Gastrocnemius medialis (tissue), 4 donors: Measurements from ENCODE around the gene CEP170B. TPM values are rescaled to one million over a fixed set of nuclear protein-coding genes. Genes with fewer than 3 reads are reported as not detected.
"Not testable (repeated sequence)": the region's sequence is repeated elsewhere in the genome, so short reads cannot be mapped to it uniquely, and the experiment has no call there.

Experiments
- ATAC-seq, 2 donors: fragments of 150-250 bp; one replicate each; pipeline ENCODE4 v1.9.1; 2016
- DNase-seq, 2 donors: peaks; one replicate each; pipeline ENCODE4 v3.0.0-alpha.2; 2019
- H3K27ac ChIP-seq, 4 donors: fragments of 200-600 bp; sonication (generic); 1 replicate in 1 of 4; 2 replicates in 3 of 4; pipeline ENCODE4 v1.5.1; 2016 to 2018; ENCODE audit warnings: mild to moderate bottlenecking in 2 of 4, moderate library complexity in 1 of 4
- H3K27me3 ChIP-seq, 3 donors: fragments of 200-600 bp; sonication (generic) in 2 of 3; 1 replicate in 1 of 3; 2 replicates in 2 of 3; pipeline versions ENCODE4 v1.5.1 to v1.6.0; 2016 to 2019; ENCODE audit warnings: mild to moderate bottlenecking in 1 of 3, moderate library complexity in 1 of 3
- H3K36me3 ChIP-seq, 2 donors: fragments of 200-600 bp; sonication (generic) in 1 of 2; one replicate each; pipeline ENCODE4 v1.5.1; 2017 to 2018
- H3K4me1 ChIP-seq, 2 donors: fragments of 200-600 bp; sonication (generic) in 1 of 2; one replicate each; pipeline ENCODE4 v1.5.1; 2016 to 2017; ENCODE audit warnings: mild to moderate bottlenecking in 2 of 2
- H3K4me3 ChIP-seq, 4 donors: fragments of 200-600 bp; sonication (generic) in 3 of 4; 1 replicate in 1 of 4; 2 replicates in 3 of 4; pipeline ENCODE4 v1.5.1; 2016 to 2019; ENCODE audit warnings: mild to moderate bottlenecking in 2 of 4
- H3K9me3 ChIP-seq, 3 donors: fragments of 200-600 bp; sonication (generic) in 2 of 3; 1 replicate in 1 of 3; 2 replicates in 2 of 3; pipeline ENCODE4 v1.5.1; 2016 to 2019
- CTCF ChIP-seq, 5 experiments: fragments of 450-650 bp in 3 of 5; fragments of 200-600 bp in 2 of 5; sonication (generic) in 2 of 5; IDR thresholded peaks in 4 of 5; conservative IDR thresholded peaks in 1 of 5; 1 replicate in 4 of 5; 2 replicates in 1 of 5; pipeline ENCODE4 v1.5.1; 2016 to 2019; ENCODE audit warnings: antibody characterized with exemption in 5 of 5, mild to moderate bottlenecking in 3 of 5, moderate library complexity in 3 of 5
- POLR2A ChIP-seq, 2 donors: fragments of 450-650 bp; IDR thresholded peaks; one replicate each; pipeline ENCODE4 v1.6.1; 2017; ENCODE audit warnings: antibody characterized with exemption in 2 of 2, mild to moderate bottlenecking in 2 of 2, moderate library complexity in 2 of 2
- in situ Hi-C, 4 donors: fragments of 200-750 bp; cut with MboI; loops; one replicate each; pipeline versions ENCODE4 v1.15.0 to v1.8.0; 2017; ENCODE audit warnings: low sequenced_read_pairs in 4 of 4
- intact Hi-C: fragments of 100-400 bp; cut with DNase I; formaldehyde crosslinking; loops from one replicate; pipeline ENCODE4 v1.15.1; 2023; ENCODE audit warnings: low total_unique reads
- total RNA-seq, 4 donors: library from RNA; depleted of rRNA; stranded (reverse); fragments of >200 nt; gene quantifications; one replicate each; pipeline versions ENCODE4 v1.1.0 to v1.2.3, GENCODE V29; 2016

The CEP170B gene
- total RNA-seq, 4 donors from 2014 or later: 4.5 to 13.0 (median 7.1) TPM

DNA sequence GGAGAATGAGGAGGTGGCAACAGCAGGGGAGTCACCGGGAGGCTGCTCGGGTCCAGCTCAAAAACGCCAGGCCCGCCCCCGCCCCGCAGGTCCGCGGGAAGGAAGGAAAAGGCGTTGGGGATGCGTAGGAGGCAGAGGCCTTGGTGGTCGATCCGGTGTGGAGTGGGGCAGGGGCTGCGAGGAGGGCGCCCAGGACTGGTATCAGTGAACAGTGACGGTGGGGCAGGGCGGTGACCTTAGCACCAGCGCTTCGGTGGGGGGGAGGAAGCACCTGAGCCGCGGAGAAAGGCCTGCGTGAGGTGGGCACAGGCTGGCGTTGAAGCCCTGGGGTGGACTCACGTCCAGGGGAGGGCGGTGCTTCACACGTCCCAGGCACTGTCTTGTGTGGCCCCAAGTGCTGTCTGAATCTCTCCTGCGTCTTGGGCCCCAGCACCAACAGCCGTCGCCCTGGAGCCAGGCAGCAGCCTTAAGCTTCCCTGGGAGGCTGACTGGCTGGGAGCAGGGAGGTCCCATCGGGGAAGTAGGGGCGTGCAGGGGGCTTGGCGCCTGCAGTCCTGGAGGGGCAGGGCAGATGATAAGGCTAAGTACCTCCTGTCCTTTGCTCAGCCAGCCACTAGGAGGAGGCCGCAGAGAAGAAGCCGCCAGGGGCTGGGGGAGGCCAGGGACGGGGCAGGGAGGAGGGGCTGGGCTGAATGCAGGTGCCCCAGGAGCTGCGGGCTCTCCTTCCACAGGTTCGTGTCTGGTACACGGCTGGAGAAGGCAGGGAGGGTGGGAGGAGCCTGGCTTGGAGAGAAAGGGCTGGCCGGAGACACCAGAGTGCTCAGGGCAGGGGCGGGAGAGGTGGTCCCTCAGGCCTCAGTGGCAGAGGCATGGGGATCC lies 37.7 kb upstream of the CEP170B start:
- in situ Hi-C loops: no loop called here
- intact Hi-C loops: loop anchor here (5.0 kb wide), 1 partner anchor 195 kb away; the partner anchor contains the start of gene CDCA4

GRCh38 chr14:104830781-104831180 lies 34.3 kb upstream of the CEP170B start:
- no peak for TF ChIP-seq CTCF (IDR thresholded peaks at IDR 0.05 in 4 of 5, conservative IDR thresholded peaks at IDR 0.05 in 1 of 5)
- TF ChIP-seq POLR2A (IDR thresholded peaks at IDR 0.05): no peak
- Histone ChIP-seq H3K27ac (no peak overlapping the region), H3K27me3 (no peaks in the 10 kb centered on the region), H3K4me1 (peaks cover 0 to 16% of the 10 kb centered on the region in 2 donors), H3K4me3 (no peak overlapping the region), H3K36me3 (no peaks in the 10 kb centered on the region), H3K9me3 (no peaks in the 10 kb centered on the region)
- no peak for ATAC-seq
- in situ Hi-C loops (no loop called here), intact Hi-C loops (no loop called here)
- no peak for DNase-seq

More for the DNA sequence above, 37.7 kb upstream of the CEP170B start:
- no peak for TF ChIP-seq POLR2A (IDR thresholded peaks at IDR 0.05)
- TF ChIP-seq CTCF (IDR thresholded peaks at IDR 0.05 in 4 of 5, conservative IDR thresholded peaks at IDR 0.05 in 1 of 5): peak in 2 of 5 experiments; percentile 21 to 24
- peak overlapping the region; percentile 56 to 69 (median 62) for H3K4me3 ChIP-seq
- no peaks in the 10 kb centered on the region for H3K36me3 ChIP-seq
- H3K27me3 ChIP-seq: peaks cover 0 to 4% (median 3%) of the 10 kb centered on the region in 3 donors
- no peak for DNase-seq
- H3K27ac ChIP-seq: no peak overlapping the region
- no peaks in the 10 kb centered on the region for H3K9me3 ChIP-seq
- peaks cover 0 to 18% of the 10 kb centered on the region in 2 donors for H3K4me1 ChIP-seq
- no peak for ATAC-seq

DNA sequence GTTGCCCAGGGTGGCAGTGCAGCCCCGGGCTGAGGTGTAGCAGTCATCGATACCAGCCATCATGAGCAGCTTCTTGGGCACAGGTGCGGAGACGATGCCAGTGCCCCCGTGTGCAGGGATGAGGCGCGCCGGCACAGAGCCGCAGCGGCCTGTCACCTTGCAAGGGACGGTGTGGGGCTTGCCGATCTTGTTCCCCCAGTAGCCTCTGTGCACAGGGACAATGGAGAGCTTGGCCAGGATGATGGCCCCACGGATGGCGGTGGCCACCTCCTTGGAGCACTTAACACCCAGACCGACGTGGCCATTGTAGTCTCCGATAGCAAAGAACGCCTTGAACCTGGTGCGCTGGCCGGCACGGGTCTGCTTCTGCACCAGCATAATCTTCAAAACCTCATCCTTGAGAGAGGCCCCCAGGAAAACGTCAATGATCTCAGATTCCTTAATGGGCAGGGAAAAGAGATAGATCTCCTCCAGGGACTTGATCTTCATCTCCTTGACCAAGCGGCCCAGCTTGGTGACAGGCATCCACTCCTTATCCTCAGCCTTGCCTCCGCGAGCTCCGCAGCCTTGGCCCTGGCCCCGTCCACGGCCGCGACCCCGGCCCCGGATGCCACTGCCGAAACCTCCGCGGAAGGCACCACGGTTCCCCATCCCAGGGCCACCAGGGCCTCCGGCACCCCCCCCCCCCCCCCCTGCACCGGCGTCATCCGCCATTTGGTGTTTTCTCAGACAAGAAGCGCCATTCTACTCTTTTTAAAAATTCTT lies 28.7 kb upstream of the CEP170B start:
- H3K27ac ChIP-seq, H3K9me3 ChIP-seq, H3K36me3 ChIP-seq, H3K4me1 ChIP-seq, ATAC-seq, H3K27me3 ChIP-seq, DNase-seq, H3K4me3 ChIP-seq, intact Hi-C loops, in situ Hi-C loops: not testable (repeated sequence)

GRCh38 chr14:104841730-104842129 lies 23.3 kb upstream of the CEP170B start:
- Histone ChIP-seq H3K9me3 (no peaks in the 10 kb centered on the region), H3K27ac (no peak overlapping the region), H3K4me1 (peaks cover 9 to 16% of the 10 kb centered on the region in 2 donors), H3K4me3 (no peak overlapping the region), H3K36me3 (no peaks in the 10 kb centered on the region), H3K27me3 (peaks cover 37 to 46% (median 44%) of the 10 kb centered on the region in 3 donors)
- ATAC-seq (no peak), DNase-seq (no peak)
- in situ Hi-C loops (no loop called here), intact Hi-C loops (no loop called here)
- no peak for TF ChIP-seq POLR2A (IDR thresholded peaks at IDR 0.05)
- no peak for TF ChIP-seq CTCF (IDR thresholded peaks at IDR 0.05 in 4 of 5, conservative IDR thresholded peaks at IDR 0.05 in 1 of 5)

DNA sequence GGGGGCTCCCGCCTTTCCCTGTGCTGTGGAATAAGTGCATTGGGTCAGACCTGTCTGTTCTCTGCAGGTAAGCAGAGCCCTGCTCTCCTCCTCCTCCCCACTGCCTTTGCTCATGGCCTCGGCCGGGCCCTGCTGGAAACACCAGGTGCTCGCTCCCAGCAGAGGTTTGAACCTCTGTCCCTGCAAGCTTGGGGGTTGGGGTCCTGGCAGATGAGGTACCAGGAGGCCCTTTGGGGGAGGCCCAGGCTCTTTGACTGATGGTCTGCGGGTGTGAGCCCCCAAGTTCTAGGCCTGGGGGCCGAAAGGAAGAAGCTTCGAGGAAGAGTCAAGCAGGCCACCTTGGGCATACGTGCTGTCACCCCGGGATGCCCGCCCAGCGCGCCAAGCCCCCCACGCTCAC lies 22.1 kb upstream of the CEP170B start:
- no peak for ATAC-seq
- Histone ChIP-seq H3K36me3 (no peaks in the 10 kb centered on the region), H3K27me3 (peaks cover 37 to 52% (median 48%) of the 10 kb centered on the region in 3 donors), H3K27ac (no peak overlapping the region), H3K9me3 (no peaks in the 10 kb centered on the region), H3K4me1 (peaks cover 9 to 16% of the 10 kb centered on the region in 2 donors), H3K4me3 (peak overlapping the region in 3 of 4 donors; percentile 41 to 59 (median 48))
- intact Hi-C loops: no loop called here
- in situ Hi-C loops: no loop called here
- TF ChIP-seq CTCF (IDR thresholded peaks at IDR 0.05 in 4 of 5, conservative IDR thresholded peaks at IDR 0.05 in 1 of 5) (no peak), POLR2A (IDR thresholded peaks at IDR 0.05) (no peak)
- DNase-seq: no peak
